ENCODE measurements around the gene KRT8. TPM values are rescaled to one million over a fixed set of nuclear protein-coding genes. Genes with fewer than 3 reads are reported as not detected.
A peak's percentile ranks its signal among the peaks of the same experiment; 100 is the strongest.

Gene KRT8
- total RNA-seq, 1 experiment from 2014 or later, result 3,725 TPM

DNA sequence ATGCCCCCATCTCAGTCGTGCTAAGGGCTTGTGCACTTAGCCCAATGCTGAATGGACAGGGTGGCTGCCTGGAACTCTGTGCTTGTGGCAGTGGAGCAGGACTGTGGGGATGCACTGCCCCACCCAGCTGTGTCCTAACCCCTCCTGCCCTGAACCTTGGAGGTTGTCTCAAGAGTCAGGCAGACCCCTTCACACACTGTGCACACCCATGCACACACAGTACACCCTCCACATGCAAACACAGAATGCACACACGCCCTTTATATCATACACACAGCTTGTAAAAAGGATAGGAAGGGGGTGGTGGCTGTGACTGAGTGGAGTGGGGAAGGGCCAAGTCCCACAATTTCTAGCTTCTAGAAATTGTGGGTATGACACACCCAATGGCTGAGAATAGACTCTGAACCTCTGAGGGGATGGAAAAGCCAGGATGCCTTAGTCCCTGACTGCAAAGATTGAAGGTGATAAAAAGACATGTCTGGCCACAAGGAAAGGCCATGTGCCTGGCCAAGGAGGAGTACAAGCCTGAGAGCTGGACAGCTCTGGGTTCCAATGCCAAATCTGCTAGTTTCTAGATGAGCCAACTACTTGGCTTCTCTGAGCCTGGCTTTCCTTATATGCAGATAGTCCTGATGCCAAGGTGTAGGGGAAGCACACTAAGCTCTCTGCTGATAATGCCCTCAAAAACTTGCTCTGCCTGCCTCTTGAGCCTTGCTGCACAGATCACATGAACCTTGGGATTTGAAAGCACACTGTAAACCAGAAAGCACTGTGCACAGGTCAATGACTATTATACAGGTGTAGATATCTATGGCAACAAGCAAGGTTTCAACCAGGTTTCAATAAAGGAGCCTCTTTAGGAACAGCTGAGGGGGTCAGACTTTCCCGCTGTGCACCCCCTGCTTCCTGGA is 8.4 kb downstream of the KRT8 start:
- BruUV-seq (replicated peaks), result no TSS peak
- no peak overlapping the region for H3K4me3 ChIP-seq (ENCODE audit: low read depth, low read length)
- H3K4me1 Mint-ChIP-seq (ENCODE audit: low read depth, unreplicated experiment), result peaks cover 45% of the 10 kb centered on the region

DNA sequence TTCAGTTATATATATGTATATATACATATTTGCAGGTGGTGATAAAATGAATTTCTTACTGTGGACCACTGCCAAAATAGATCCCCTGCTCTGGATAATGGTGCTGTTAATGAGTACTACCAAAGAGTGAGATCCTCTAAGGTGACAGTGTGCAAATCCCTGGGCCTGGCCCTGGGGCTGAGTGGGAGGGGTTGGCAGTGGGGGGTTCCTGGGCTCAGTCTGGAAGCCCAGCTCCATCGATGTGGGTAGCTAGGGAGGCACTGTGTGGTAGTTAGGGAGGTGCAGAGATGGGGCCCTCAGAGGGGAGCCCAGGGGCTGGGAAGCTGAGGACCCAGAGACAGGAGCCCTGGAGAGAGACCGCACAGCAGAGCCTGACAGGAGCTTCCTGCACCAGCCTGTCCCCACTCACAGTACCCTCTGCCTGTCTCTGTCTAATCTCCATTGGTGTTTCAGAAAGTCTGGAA is 9.1 kb downstream of the KRT8 start:
- Histone ChIP-seq H3K4me3 (ENCODE audit: low read depth, low read length) (no peak overlapping the region), H3K9me3 (no peaks in the 10 kb centered on the region), H3K4me1 (peaks cover 57% of the 10 kb centered on the region), H3K36me3 (ENCODE audit: control insufficient read depth, insufficient read depth, low read length) (peaks cover 18% of the 10 kb centered on the region), H3K27me3 (replicated peaks; ENCODE audit: control insufficient read depth, insufficient read depth, low read length) (no peaks in the 10 kb centered on the region)
- Mint-ChIP-seq H3K4me1 (ENCODE audit: low read depth, unreplicated experiment) (peaks cover 40% of the 10 kb centered on the region), H3K4me3 (ENCODE audit: unreplicated experiment) (peak overlapping the region; percentile 45), H3K9me3 (ENCODE audit: unreplicated experiment) (no peaks in the 10 kb centered on the region), H3K36me3 (ENCODE audit: insufficient read depth, unreplicated experiment) (peaks cover 100% of the 10 kb centered on the region), H3K27ac (ENCODE audit: unreplicated experiment) (peak overlapping the region; percentile 83), H3K27me3 (ENCODE audit: insufficient read depth, unreplicated experiment) (no peaks in the 10 kb centered on the region)
- intact Hi-C loops (cut with micrococcal nuclease; ENCODE audit: unreplicated experiment), result no loop called here
- TF ChIP-seq, protein P1, sequence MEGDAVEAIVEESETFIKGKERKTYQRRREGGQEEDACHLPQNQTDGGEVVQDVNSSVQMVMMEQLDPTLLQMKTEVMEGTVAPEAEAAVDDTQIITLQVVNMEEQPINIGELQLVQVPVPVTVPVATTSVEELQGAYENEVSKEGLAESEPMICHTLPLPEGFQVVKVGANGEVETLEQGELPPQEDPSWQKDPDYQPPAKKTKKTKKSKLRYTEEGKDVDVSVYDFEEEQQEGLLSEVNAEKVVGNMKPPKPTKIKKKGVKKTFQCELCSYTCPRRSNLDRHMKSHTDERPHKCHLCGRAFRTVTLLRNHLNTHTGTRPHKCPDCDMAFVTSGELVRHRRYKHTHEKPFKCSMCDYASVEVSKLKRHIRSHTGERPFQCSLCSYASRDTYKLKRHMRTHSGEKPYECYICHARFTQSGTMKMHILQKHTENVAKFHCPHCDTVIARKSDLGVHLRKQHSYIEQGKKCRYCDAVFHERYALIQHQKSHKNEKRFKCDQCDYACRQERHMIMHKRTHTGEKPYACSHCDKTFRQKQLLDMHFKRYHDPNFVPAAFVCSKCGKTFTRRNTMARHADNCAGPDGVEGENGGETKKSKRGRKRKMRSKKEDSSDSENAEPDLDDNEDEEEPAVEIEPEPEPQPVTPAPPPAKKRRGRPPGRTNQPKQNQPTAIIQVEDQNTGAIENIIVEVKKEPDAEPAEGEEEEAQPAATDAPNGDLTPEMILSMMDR (IDR thresholded peaks at IDR 0.05; ENCODE audit: insufficient read depth in 1 of 2, low read depth in 1 of 2, low read length in 1 of 2, severe bottlenecking in 1 of 2, unreplicated experiment in 1 of 2), result no peak
- POLR2A ChIA-PET, result interaction anchor here (0.5 to 3.5 kb wide), 10 partner anchors 9 to 110 kb away, joined by 3 to 23 read pairs (median 4); partner anchors contain the start of genes EIF4B and KRT8
- CTCF ChIA-PET, result interaction anchor here (1.1 to 4.1 kb wide), 4 partner anchors 9 to 85 kb away, joined by 6 to 19 read pairs (median 12); partner anchors contain the start of gene KRT8
- DNase-seq, result peak; percentile 81 to 88
- no TSS peak for BruUV-seq (replicated peaks)

More for the DNA sequence above, 8.4 kb downstream of the KRT8 start:
- Histone ChIP-seq H3K36me3 (ENCODE audit: control insufficient read depth, insufficient read depth, low read length) (peaks cover 18% of the 10 kb centered on the region), H3K4me1 (peaks cover 64% of the 10 kb centered on the region), H3K27me3 (replicated peaks; ENCODE audit: control insufficient read depth, insufficient read depth, low read length) (no peaks in the 10 kb centered on the region), H3K9me3 (no peaks in the 10 kb centered on the region)
- ChIA-PET POLR2A (interaction anchor here (0.5 to 3.5 kb wide), 9 partner anchors 8 to 109 kb away, joined by 3 to 23 read pairs (median 4); partner anchors contain the start of genes EIF4B and KRT8), CTCF (interaction anchor here (1.1 to 4.1 kb wide), 4 partner anchors 8 to 84 kb away, joined by 6 to 19 read pairs (median 12); partner anchors contain the start of gene KRT8)
- H3K27ac Mint-ChIP-seq (ENCODE audit: unreplicated experiment), result peak overlapping the region; percentile 83
- TF ChIP-seq, protein P1 (IDR thresholded peaks at IDR 0.05; ENCODE audit: insufficient read depth in 1 of 2, low read depth in 1 of 2, low read length in 1 of 2, severe bottlenecking in 1 of 2, unreplicated experiment in 1 of 2), result no peak
- no peaks in the 10 kb centered on the region for H3K27me3 Mint-ChIP-seq (ENCODE audit: insufficient read depth, unreplicated experiment)
- H3K4me3 Mint-ChIP-seq (ENCODE audit: unreplicated experiment), result peak overlapping the region; percentile 45
- peak; percentile 75 to 85 for DNase-seq
- intact Hi-C loops (cut with micrococcal nuclease; ENCODE audit: unreplicated experiment), result no loop called here
- H3K36me3 Mint-ChIP-seq (ENCODE audit: insufficient read depth, unreplicated experiment), result peaks cover 100% of the 10 kb centered on the region
- no peaks in the 10 kb centered on the region for H3K9me3 Mint-ChIP-seq (ENCODE audit: unreplicated experiment)

DNA sequence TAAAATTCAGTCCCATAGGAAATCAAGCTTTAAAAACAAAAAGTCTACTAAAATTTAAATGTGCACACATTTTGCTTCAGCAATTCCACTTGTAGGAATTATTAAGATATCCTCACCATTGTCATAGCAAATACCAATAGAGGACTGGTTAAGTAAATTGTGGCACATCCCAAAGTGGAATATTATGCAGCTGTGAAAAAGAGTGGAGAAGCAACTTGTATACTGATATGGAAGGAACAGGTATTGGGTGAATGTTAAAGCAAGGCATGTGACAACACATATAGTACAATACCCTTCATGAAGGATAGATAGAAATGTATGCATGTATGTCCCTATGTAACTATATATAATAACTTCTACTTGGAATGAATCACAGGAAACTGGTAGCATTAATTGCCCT is 11.9 kb downstream of the KRT8 start:
- peaks cover 2% of the 10 kb centered on the region for H3K27me3 Mint-ChIP-seq (ENCODE audit: insufficient read depth, unreplicated experiment)
- H3K4me3 Mint-ChIP-seq (ENCODE audit: unreplicated experiment), result peak overlapping the region; percentile 28
- H3K4me3 ChIP-seq (ENCODE audit: low read depth, low read length), result no peak overlapping the region
- H3K36me3 ChIP-seq (ENCODE audit: control insufficient read depth, insufficient read depth, low read length), result peaks cover 5% of the 10 kb centered on the region
- no peaks in the 10 kb centered on the region for H3K9me3 ChIP-seq
- no TSS peak for BruUV-seq (replicated peaks)
- H3K9me3 Mint-ChIP-seq (ENCODE audit: unreplicated experiment), result no peaks in the 10 kb centered on the region
- H3K27ac Mint-ChIP-seq (ENCODE audit: unreplicated experiment), result peak overlapping the region; percentile 83
- TF ChIP-seq, protein P1 (IDR thresholded peaks at IDR 0.05; ENCODE audit: insufficient read depth in 1 of 2, low read depth in 1 of 2, low read length in 1 of 2, severe bottlenecking in 1 of 2, unreplicated experiment in 1 of 2), result no peak
- DNase-seq, result no peak
- H3K4me1 Mint-ChIP-seq (ENCODE audit: low read depth, unreplicated experiment), result peaks cover 47% of the 10 kb centered on the region
- intact Hi-C loops (cut with micrococcal nuclease; ENCODE audit: unreplicated experiment), result no loop called here
- peaks cover 46% of the 10 kb centered on the region for H3K4me1 ChIP-seq
- no peaks in the 10 kb centered on the region for H3K27me3 ChIP-seq (replicated peaks; ENCODE audit: control insufficient read depth, insufficient read depth, low read length)
- ChIA-PET POLR2A (interaction anchor here (0.6 to 0.8 kb wide), 3 partner anchors 8 to 113 kb away, joined by 3 to 5 read pairs (median 3); partner anchors contain the start of gene EIF4B), CTCF (no interaction called here)
- peaks cover 100% of the 10 kb centered on the region for H3K36me3 Mint-ChIP-seq (ENCODE audit: insufficient read depth, unreplicated experiment)
